ENCODE measurements around the gene COL9A2.

DNA sequence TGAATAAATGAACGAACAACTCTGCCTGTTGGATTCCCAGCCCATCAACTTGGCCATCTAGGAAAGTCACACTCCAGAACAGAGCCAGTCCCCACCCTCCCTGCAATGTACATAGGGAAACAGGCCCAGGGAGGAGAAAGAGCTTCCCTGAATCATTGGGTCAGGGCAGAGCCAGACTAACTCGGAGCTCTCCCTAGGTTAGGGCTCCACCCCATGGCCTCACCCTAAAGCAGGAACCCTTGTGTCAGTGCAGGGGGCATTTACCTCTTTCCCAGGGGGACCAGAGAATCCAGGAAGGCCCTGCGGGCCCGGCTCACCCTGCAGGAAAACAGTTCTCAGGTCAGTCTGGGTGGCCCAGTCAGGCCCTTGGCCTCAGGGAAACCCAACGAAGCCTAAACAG is 11.6 kb downstream of the COL9A2 start:
- TF ChIP-seq, protein P1, sequence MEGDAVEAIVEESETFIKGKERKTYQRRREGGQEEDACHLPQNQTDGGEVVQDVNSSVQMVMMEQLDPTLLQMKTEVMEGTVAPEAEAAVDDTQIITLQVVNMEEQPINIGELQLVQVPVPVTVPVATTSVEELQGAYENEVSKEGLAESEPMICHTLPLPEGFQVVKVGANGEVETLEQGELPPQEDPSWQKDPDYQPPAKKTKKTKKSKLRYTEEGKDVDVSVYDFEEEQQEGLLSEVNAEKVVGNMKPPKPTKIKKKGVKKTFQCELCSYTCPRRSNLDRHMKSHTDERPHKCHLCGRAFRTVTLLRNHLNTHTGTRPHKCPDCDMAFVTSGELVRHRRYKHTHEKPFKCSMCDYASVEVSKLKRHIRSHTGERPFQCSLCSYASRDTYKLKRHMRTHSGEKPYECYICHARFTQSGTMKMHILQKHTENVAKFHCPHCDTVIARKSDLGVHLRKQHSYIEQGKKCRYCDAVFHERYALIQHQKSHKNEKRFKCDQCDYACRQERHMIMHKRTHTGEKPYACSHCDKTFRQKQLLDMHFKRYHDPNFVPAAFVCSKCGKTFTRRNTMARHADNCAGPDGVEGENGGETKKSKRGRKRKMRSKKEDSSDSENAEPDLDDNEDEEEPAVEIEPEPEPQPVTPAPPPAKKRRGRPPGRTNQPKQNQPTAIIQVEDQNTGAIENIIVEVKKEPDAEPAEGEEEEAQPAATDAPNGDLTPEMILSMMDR (IDR thresholded peaks at IDR 0.05): peak in 3 of 4 donors; percentile 15 to 40 (median 33)
- no peak for TF ChIP-seq POLR2A (IDR thresholded peaks at IDR 0.05)

Measured in right lobe of liver (tissue), 4 donors.